ENCODE results near the gene PIP5K1B.
"Not testable (repeated sequence)": the region's sequence is repeated elsewhere in the genome, so short reads cannot be mapped to it uniquely, and the experiment has no call there.

Gene PIP5K1B

GRCh38 chr9:68697851-68698250 lies 7.2 kb upstream of the PIP5K1B start:
- DNase-seq (ENCODE audit: low read depth, low spot score), result no peak
- no peak overlapping the region for H3K4me3 ChIP-seq (ENCODE audit: low read depth, low read length)
- no peak for TF ChIP-seq CTCF (IDR thresholded peaks at IDR 0.05; ENCODE audit: low read depth, low read length)
- in situ Hi-C loops (cut with HindIII; ENCODE audit: low sequenced_read_pairs), result no loop called here

- DNase-seq (ENCODE audit: low read depth, low spot score), result no peak
- in situ Hi-C loops (cut with HindIII; ENCODE audit: low sequenced_read_pairs), result no loop called here
- no peak overlapping the region for H3K4me3 ChIP-seq (ENCODE audit: low read depth, low read length)
- TF ChIP-seq CTCF (IDR thresholded peaks at IDR 0.05; ENCODE audit: low read depth, low read length), result no peak
These were observed 6.0 kb upstream of the PIP5K1B start for GRCh38 chr9:68698943-68699509.

- DNase-seq (ENCODE audit: low read depth, low spot score); in situ Hi-C loops (cut with HindIII; ENCODE audit: low sequenced_read_pairs); H3K4me3 ChIP-seq (ENCODE audit: low read depth, low read length): not testable (repeated sequence)
These were observed 5.4 kb upstream of the PIP5K1B start for GRCh38 chr9:68699625-68700024.

- no peak for DNase-seq (ENCODE audit: low read depth, low spot score)
- no peak overlapping the region for H3K4me3 ChIP-seq (ENCODE audit: low read depth, low read length)
- no peak for TF ChIP-seq CTCF (IDR thresholded peaks at IDR 0.05; ENCODE audit: low read depth, low read length)
- in situ Hi-C loops (cut with HindIII; ENCODE audit: low sequenced_read_pairs), result no loop called here
These were observed 2.5 kb upstream of the PIP5K1B start for GRCh38 chr9:68702493-68702892.

GRCh38 chr9:68703672-68704071 lies 1.4 kb upstream of the PIP5K1B start:
- no peak overlapping the region for H3K4me3 ChIP-seq (ENCODE audit: low read depth, low read length)
- TF ChIP-seq CTCF (IDR thresholded peaks at IDR 0.05; ENCODE audit: low read depth, low read length), result no peak
- in situ Hi-C loops (cut with HindIII; ENCODE audit: low sequenced_read_pairs), result no loop called here
- DNase-seq (ENCODE audit: low read depth, low spot score), result no peak

- in situ Hi-C loops (cut with HindIII; ENCODE audit: low sequenced_read_pairs), result no loop called here
- H3K4me3 ChIP-seq (ENCODE audit: low read depth, low read length), result no peak overlapping the region
- no peak for TF ChIP-seq CTCF (IDR thresholded peaks at IDR 0.05; ENCODE audit: low read depth, low read length)
These were observed 584 bp upstream of the PIP5K1B start for GRCh38 chr9:68704498-68704813.

GRCh38 chr9:68705531-68706362 lies 707 bp downstream of the PIP5K1B start:
- peak overlapping the region; percentile 22 for H3K4me3 ChIP-seq (ENCODE audit: low read depth, low read length)
- in situ Hi-C loops (cut with HindIII; ENCODE audit: low sequenced_read_pairs), result no loop called here
- no peak for DNase-seq (ENCODE audit: low read depth, low spot score)
- no peak for TF ChIP-seq CTCF (IDR thresholded peaks at IDR 0.05; ENCODE audit: low read depth, low read length)

More at GRCh38 chr9:68704498-68704813, 584 bp upstream of the PIP5K1B start:
- DNase-seq (ENCODE audit: low read depth, low spot score), result no peak

Data from astrocyte of the spinal cord (primary cell).